ENCODE data around the gene ZNF33B. TPM values are rescaled to one million over a fixed set of nuclear protein-coding genes. Genes with fewer than 3 reads are reported as not detected.

The ZNF33B gene
- total RNA-seq, 1 donor from 2014 or later, result 13.7 TPM

DNA sequence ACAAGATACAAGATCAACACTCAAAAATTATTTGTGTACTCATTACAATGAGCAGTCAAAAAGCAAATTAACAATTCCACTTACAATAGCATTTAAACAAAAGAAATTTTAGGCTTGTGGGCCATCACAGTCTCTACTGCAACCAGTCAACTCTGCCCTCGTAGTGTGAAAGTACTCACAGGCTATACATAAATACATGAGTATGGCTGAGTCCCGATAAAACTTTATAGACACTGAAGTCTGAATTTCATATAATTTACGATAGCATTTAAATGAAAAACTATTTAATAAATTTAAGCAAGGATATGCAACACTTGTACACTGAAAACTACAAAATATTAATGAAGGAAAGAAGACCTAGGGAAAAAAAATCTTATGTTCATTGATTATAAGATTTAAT lies 90.1 kb downstream of the ZNF33B start:
- no peak for DNase-seq (ENCODE audit: missing footprints)
- no peak for ATAC-seq
- intact Hi-C loops (cut with DNase I), result no loop called here

DNA sequence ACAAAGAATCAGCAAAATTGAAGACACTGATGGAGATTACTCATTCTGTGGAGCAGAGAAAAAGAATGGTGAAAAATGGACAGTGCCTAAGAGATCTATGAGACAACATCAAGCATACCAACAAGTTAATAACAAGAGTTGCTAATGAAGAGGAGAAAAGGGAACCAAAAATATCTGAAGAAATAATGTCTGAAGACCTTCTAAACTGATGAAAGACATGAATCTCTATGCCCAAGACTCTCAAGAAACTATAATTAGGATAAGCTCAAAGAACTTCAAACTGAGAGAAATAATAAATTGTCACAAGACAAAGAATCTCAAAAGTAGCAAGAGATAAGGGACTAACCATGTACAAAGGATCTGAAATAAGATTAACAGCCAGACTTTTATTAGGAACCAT lies 93.4 kb downstream of the ZNF33B start:
- no peak for DNase-seq (ENCODE audit: missing footprints)
- intact Hi-C loops (cut with DNase I), result no loop called here
- no peak for ATAC-seq

DNA sequence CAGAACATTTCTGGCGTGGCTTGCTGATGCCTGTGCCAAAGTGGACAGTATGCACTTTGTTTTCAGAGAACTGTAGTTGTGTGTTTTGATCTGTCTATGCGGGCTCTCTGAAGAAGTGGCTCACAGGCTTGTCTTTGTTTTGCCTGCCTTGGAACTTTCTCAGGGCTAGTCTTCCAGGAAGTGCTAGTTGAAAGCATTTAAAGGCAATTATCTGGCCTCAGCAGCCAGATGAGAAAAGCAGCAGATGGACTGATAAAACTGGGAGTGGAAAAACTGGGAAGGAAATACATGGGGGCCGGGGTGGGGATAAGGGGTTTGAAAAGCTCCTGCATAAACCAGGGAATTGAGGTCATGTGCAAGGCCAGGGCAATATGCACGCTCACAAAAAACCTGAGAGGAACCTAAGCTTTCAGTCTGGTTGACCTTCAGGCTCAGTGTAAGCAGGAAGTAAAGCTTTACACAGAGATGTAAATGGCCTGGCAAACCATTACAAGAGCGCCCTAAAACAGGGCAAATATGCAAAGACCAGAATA lies 94.5 kb downstream of the ZNF33B start:
- intact Hi-C loops (cut with DNase I), result no loop called here
- DNase-seq (ENCODE audit: missing footprints) (no peak), ATAC-seq (no peak)

Other genes with a start within 250 kb of the ZNF33B start
- gene BMS1, start 144.2 kb upstream of the ZNF33B start, total RNA-seq, result 15.0 TPM

Measured in Right ventricle myocardium inferior (tissue), 1 donor.